Rectal smooth muscle tissue (tissue), 1 donor: ENCODE data around the gene SPATA3.

Experiments used
- H3K27ac ChIP-seq: one replicate; pipeline ENCODE4 v1.7.0; 2013; ENCODE audit warnings: low read depth, low read length, inconsistent platforms
- H3K27me3 ChIP-seq: one replicate; pipeline ENCODE4 v1.7.0; 2013; ENCODE audit warnings: low read length; ENCODE audit not compliant: control insufficient read depth, insufficient read depth
- H3K36me3 ChIP-seq: one replicate; pipeline ENCODE4 v1.7.0; 2013; ENCODE audit warnings: low read length; ENCODE audit not compliant: control insufficient read depth, insufficient read depth
- H3K4me1 ChIP-seq: one replicate; pipeline ENCODE4 v1.7.0; 2013; ENCODE audit warnings: low read length; ENCODE audit not compliant: control insufficient read depth, insufficient read depth
- H3K4me3 ChIP-seq: one replicate; pipeline ENCODE4 v1.7.0; 2013; ENCODE audit warnings: low read length
- H3K9ac ChIP-seq: one replicate; pipeline ENCODE4 v1.7.0; 2013; ENCODE audit warnings: low read length

SPATA3 gene

GRCh38 chr2:231050018-231050901, 54.3 kb downstream of the SPATA3 start:
- Histone ChIP-seq H3K4me3 (peak overlapping the region; percentile 49), H3K36me3 (no peaks in the 10 kb centered on the region), H3K4me1 (peaks cover 4% of the 10 kb centered on the region), H3K27ac (no peak overlapping the region), H3K27me3 (no peaks in the 10 kb centered on the region), H3K9ac (no peak overlapping the region)

GRCh38 chr2:231051116-231051515, 55.2 kb downstream of the SPATA3 start:
- peaks cover 4% of the 10 kb centered on the region for H3K4me1 ChIP-seq
- H3K9ac ChIP-seq = no peak overlapping the region
- H3K27ac ChIP-seq = no peak overlapping the region
- H3K4me3 ChIP-seq = no peak overlapping the region
- H3K36me3 ChIP-seq = no peaks in the 10 kb centered on the region
- H3K27me3 ChIP-seq = no peaks in the 10 kb centered on the region

DNA sequence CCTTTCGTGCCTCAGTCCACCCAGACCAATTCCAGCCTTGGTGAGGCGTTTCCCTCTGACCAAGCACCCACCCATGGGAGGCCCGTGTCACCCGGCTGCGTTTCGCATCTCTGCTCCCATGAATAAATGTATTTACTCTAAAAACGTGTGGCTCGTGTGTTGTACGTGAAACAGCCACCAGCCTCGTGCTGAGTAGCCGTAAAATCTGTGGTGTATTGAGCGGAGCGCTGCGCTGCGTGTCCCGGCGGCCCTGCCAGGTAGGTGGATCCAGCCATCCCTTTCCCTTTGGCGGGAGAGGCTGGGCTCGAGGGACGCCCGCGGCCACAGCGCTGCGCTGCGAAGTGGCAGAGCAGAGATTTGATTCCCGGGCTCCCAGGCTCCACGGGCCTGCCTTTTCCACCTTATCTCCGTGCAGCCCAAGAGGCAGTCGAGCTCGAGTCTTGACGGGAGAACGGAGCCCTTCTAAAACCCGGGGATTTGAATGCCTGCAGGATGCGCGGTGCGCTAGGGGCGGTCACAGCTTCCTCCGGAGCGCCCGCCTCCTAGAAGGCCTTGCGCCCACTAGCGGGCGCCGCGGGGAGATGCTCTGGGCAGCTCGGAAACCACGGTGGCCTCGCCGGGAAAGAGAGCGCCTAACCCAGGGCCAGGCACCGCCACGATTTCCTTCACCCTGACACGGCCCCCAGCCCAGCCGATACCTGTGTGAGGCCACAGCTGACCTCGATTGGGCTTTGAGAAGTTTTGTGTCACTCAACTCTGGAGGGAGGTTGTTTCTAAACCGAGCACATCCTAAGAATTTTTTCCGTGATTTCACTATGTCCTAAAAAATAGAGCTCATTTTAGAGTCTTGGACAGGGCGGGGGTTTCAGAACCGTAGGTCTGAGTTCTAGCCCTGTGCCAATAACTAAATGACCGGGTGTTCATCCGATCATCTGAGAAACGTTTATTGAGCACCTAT, 56.9 kb downstream of the SPATA3 start:
- Histone ChIP-seq H3K27me3 (no peaks in the 10 kb centered on the region), H3K27ac (peak overlapping the region; percentile 63), H3K36me3 (no peaks in the 10 kb centered on the region), H3K4me1 (peaks cover 6% of the 10 kb centered on the region), H3K4me3 (peak overlapping the region; percentile 80), H3K9ac (peak overlapping the region; percentile 27)

GRCh38 chr2:231053846-231054245, 57.9 kb downstream of the SPATA3 start:
- Histone ChIP-seq H3K27me3 (no peaks in the 10 kb centered on the region), H3K9ac (no peak overlapping the region), H3K27ac (no peak overlapping the region), H3K4me1 (peaks cover 17% of the 10 kb centered on the region), H3K36me3 (no peaks in the 10 kb centered on the region), H3K4me3 (no peak overlapping the region)

- peak within 1 kb of the TSS; percentile 97 for H3K27ac ChIP-seq
- no peaks in the 10 kb centered on the region for H3K36me3 ChIP-seq
- no peaks in the 10 kb centered on the region for H3K27me3 ChIP-seq
- peak within 1 kb of the TSS; percentile 96 for H3K4me3 ChIP-seq
- H3K4me1 ChIP-seq = peaks cover 17% of the 10 kb centered on the region
- peak within 1 kb of the TSS; percentile 75 for H3K9ac ChIP-seq
These were observed 60.8 kb downstream of the SPATA3 start, which contains the start of gene PSMD1 for GRCh38 chr2:231056453-231057416. Gene PSMD1, plus strand, starts transcription at chr2:231056867. Its CDS starts 159 bp downstream, at chr2:231057026.

GRCh38 chr2:231057590-231057989, 61.7 kb downstream of the SPATA3 start:
- Histone ChIP-seq H3K27ac (no peak overlapping the region), H3K27me3 (no peaks in the 10 kb centered on the region), H3K4me1 (peaks cover 14% of the 10 kb centered on the region), H3K9ac (peak overlapping the region; percentile 74), H3K4me3 (peak overlapping the region; percentile 96), H3K36me3 (peaks cover under 1% of the 10 kb centered on the region)
